ENCODE data around the gene PPP3CA.

Gene PPP3CA

DNA sequence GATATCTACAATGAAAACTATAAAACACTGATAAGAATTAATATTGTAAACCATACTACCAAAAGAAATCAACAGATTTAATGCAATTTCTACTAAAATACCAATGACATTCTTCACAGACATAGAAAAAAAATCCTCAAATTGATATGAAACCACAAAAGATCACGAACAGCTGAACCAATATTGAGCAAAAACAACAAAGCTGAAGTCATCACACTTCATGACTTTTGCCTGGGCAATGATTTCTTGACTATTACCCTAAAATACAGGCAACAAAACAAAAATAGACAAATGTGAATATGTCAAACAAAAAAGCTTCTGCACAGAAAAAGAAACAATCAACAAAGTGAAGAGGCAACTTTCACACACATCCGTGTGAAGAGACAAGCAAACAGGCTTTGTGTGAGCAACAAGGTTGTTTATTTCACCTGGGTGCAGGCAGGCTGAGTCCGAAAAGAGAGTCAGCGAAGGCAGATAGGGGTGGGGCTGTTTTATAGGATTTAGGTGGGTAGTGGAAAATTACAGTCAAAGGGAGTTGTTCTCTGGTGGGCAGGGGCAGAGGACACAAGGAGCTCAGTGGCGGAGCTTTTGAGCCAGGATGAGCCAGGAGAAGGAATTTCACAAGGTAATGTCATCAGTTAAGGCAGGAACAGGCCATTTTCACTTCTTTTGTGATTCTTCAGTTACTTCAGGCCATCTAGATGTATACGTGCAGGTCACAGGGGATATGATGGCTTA is 355.8 kb downstream of the PPP3CA start:
- DNase-seq: peak; percentile 80

DNA sequence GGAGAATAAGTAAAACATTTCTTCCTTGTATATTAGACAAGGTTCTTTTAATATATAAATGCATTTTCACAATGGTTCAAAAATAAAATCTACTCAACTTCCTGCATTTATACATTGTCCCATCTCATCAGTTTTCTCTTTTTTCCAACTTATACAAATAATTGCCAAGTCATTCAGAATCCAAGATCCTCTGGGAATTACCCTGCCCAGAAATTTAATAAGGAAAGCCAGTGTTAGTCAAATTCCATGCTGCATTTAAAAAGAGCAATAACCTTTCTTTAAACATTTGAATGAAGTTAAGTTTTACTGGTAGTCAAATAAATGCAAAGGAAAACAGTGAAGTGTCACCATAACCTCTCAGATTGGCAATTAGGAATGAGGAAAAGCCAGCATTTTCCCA is 357.9 kb downstream of the PPP3CA start:
- peak; percentile 42 for DNase-seq

DNA sequence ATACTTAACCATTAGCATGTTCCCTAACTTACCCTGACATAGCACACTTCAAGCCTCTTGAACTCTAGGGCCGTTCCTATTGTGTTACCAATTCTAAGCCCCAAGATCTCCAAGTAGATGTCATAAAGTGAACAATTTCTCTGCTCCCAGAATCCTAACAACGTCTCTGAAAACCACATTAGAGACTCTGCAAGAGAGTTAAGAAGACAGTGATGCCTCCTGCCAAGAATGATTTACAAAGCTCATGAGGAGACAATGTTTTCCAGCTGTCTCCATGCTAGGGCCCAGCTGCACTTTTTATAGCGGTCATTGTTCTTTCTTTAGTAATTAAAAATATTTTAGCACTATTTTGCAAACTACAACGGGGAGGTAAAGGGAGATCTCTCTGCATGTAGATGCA is 358.4 kb downstream of the PPP3CA start:
- peak; percentile 37 for DNase-seq

DNA sequence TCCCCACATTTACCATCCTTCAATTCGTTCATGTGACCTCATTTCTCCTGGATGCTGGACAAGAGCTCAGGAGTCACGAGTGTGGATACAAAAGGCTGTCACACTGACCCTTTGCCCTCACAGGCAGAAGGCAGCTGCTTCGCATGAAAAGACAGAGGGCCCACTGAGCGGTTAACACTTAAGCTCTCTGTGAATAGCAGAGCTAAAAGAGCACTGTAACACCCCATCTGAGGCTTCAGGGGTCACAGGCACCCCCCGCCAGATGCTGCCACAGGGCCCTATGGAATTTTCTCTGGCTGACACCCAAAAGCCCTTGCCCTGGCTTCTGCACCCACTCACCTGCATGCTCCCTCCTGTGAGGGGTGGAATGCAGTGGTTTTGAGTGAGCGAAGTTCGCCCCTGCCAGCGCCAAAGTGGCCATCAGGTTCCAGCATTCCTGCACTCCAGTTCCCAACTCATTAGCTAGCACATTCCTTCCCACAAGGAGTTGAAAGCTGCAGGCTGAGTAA is 360.9 kb downstream of the PPP3CA start:
- DNase-seq: no peak

DNA sequence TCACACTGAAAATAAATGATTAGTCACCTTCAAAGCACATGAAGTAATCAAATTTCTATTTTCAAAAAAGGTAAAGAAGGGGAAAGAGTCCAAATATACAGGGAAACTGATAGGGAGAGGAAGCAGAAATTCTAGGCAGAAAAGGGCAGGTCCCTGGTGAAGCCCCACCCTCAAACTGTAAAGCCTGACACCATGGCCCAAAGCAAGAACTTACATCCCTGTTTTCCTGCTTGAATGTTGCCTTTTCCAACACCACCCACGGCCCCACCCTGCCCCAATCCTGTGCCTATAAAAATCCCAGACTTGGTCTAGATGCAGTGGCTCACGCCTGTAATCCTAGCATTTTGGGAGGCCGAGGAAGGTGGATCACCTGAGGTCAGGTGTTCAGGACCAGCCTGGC is 361.8 kb downstream of the PPP3CA start:
- DNase-seq: no peak

DNA sequence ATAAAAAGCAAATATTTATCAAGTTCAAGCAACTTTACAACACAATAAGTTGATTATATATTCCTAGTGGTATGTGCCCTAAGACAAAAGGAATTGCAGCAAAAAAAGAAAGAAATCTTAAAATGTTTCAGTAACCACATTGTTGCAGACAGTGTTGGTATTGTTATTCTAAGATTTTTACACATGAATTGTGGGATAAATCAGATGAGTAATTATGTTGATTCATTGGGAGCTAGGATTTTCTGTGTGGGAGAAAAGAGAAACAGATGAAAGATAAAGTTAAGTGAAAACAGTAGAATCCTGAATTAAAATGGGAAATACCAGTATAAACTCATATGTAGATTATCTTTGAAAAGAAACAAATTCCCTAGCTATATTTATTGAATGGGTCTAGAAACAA is 362.4 kb downstream of the PPP3CA start:
- DNase-seq: peak; percentile 92

DNA sequence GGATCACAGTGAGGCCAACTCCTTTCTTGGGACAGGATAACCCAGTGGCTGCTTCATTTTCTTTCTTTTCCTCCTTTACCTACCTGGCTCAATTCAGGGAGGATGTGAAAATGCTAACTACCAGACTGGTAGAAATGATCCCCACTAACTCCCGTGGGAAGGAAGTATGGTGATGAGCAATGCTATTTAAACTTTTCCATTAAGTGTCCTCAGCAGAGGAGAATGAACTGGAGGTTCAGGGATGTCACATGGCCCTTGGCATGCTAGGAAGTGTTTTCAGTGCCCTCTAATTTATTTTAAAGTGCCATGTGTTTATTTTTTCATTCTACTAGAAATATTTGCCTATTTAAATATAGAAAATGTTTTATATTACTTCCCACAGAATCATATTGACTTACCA is 363.9 kb downstream of the PPP3CA start:
- peak; percentile 82 for DNase-seq

DNA sequence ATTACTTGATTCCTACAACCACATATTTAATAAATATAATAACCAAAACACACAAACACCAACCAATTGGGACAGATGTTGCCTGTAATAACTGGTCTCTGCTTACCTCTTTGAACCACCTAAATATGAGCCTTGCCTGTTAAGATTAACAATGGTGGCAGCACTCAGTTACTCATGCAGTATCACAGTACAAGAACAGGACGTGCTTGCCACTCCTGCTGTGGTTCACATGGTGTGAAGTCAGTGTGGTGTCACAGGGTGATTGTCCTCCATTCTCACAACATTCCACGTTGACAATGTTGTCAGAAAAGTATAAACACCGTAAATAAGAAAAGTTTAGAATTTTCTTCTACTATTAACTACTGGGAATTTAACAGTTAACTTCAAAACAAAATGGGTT is 365.0 kb downstream of the PPP3CA start:
- peak; percentile 22 for DNase-seq

DNA sequence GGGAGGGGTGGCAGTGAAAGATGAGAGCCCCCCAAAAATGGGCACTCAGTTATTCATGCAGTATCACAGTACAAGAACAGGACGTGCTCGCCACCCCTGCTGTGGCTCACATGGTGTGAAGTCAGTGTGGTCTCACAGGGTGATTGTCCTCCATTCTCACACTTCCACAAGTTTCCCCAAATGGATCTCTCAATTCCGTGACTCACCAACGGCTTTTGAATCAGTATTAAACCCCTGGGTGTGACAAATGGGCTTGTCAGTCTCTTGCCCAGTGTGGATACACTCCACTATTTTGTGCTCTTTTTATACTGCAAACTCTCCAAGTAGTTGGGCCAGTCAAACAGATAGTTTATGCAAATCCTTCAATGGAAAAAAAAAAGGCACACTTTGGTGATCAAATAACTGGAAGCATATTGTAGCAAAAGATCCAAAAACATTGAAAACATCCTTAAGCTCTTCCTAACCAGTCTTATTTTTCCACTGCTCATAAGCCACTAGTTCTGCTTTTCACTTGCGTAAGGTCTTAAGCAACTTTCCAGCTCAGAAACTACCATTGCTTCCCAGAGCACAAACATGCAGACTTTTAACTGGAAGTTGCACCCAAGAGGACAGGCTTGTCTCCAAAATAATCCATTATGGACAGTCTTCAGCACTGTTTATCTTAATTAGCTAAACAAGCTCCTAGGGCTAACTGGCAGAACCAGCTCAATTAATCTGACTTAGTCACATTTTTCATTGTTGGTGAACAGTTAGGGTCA is 365.7 kb downstream of the PPP3CA start:
- DNase-seq: peak; percentile 42

DNA sequence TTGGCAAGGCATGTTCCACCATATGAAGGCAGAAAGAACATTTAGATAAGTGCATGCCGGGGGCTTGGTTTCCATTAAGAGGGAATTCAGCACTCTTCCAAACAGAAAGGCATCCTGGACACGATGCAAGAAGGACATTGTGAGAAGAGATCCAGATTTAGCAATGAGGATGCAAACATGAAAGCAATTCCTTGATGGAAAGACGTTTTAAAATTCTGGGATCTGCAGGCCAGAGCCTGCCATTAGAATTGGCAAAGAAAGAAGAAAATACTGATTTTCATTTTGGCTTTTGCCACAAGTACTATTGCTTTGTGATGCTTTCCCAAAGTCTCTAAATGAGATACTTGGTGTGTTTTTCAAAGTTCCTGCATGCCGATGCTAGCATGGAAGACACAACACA is 367.6 kb downstream of the PPP3CA start:
- no peak for DNase-seq

DNA sequence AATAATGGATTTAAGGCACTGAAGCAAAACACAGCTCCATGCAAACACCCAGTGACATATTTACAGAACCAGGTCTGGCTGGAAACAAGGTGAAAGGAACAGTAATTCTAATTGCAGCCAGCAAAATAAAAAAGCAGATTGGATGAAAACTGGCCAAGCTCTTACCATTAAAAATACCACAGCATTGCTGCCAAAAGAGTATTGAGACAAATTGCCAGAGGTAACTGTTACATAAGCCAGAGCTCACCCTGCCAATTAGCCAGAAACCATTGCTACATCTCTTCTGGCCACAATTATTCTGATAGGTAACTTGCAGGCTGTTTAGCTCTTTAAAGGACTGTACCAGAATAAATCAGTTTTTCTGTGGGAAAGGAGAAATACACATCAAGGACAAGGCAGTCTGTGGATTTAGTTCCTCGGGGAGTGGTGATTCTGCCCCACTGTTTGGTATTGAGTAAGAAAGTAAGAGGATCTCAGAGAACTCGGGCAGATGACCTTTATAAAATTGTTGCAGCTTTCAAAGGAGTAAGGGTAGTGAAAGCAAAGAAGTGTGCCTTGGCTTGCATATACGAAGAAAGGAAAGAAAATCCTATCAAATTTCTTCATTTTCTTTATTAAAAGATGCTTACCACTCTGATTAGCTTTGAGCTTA is 369.5 kb downstream of the PPP3CA start:
- no peak for DNase-seq

DNA sequence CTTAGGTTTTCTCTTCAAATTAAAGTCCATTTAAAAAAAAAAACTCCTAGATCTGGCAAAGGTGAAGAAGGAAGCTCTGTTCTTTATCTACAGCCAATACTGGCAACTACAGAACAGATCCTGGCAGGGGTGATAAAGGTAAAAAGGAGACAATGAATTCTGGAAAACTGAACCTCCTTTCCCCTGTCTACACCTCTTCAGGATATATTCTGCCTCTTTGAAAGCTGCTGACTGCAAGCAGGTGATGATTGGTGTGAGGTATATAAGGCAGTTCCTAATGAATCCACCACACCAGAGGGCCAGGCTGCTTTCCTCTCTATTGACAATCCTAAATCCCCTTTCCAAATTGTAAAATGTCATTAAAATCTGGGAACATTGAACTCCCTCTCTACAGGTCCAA is 370.1 kb downstream of the PPP3CA start:
- no peak for DNase-seq

Measured in fibroblast of skin of back (primary cell).